K562 (cell line): Measurements from ENCODE around the gene TLCD1. TPM values are rescaled to one million over a fixed set of nuclear protein-coding genes. Genes with fewer than 3 reads are reported as not detected.

Experiments
- CHD1 ChIP-seq: fragments of 200-600 bp; sonication (generic); IDR thresholded peaks from one replicate; pipeline ENCODE4 v1.6.1; 2012; ENCODE audit warnings: mild to moderate bottlenecking, moderate library complexity, low read length, inconsistent platforms
- JUN ChIP-seq, 2 experiments: sonication (generic) in 1 of 2; formaldehyde crosslinking in 1 of 2; IDR thresholded peaks; 2 replicates each; pipeline versions ENCODE4 v1.6.1 to v1.8.0; 2012 to 2022; ENCODE audit warnings: borderline replicate concordance in 2 of 2, mild to moderate bottlenecking in 2 of 2, improper control_type of control experiment in 1 of 2, low read depth in 1 of 2, low read length in 1 of 2, missing genetic modification reagents in 1 of 2
- MBD1 ChIP-seq: fragments of 250-450 bp; sonication (Bioruptor Pico); IDR thresholded peaks from 2 replicates; pipeline ENCODE4 v1.8.0; 2022; ENCODE audit warnings: inconsistent platforms
- TCFL5 ChIP-seq: fragments of 250-450 bp; sonication (Bioruptor Pico); conservative IDR thresholded peaks from 2 replicates; pipeline ENCODE4 v1.6.1; 2021; ENCODE audit warnings: mild to moderate bottlenecking, moderate library complexity, matching md5 sums
- ZC3H11A ChIP-seq: IDR thresholded peaks from 2 replicates; pipeline ENCODE4 v1.6.1; 2012; ENCODE audit warnings: low read depth, low read length, improper control_type of control experiment
- ZNF143 ChIP-seq: sonication (generic); formaldehyde crosslinking; IDR thresholded peaks from 2 replicates; pipeline ENCODE4 v1.9.0; 2022; ENCODE audit warnings: mild to moderate bottlenecking, missing genetic modification reagents
- ZNF398 ChIP-seq: fragments of 250-450 bp; sonication (Bioruptor Pico); IDR thresholded peaks from 2 replicates; pipeline ENCODE4 v1.8.0; 2021; ENCODE audit warnings: moderate library complexity, mild to moderate bottlenecking, inconsistent platforms
- ZNF436 ChIP-seq: fragments of 250-450, 450-650 bp; sonication (Bioruptor Pico); formaldehyde crosslinking; IDR thresholded peaks from 2 replicates; pipeline ENCODE4 v1.7.0; 2020; ENCODE audit warnings: mild to moderate bottlenecking
- ZNF589 ChIP-seq: fragments of 200-800 bp; sonication (Bioruptor generic); IDR thresholded peaks from 2 replicates; pipeline ENCODE4 v1.6.1; 2016; ENCODE audit warnings: low read depth, missing genetic modification characterization, missing compliant biosample characterization
- ZNF79 ChIP-seq: fragments of 250-450 bp; sonication (Bioruptor Pico); IDR thresholded peaks from 2 replicates; pipeline ENCODE4 v1.4.0; 2020; ENCODE audit warnings: low read depth, mild to moderate bottlenecking, moderate library complexity
- polyA plus RNA-seq, 8 experiments: library from polyadenylated mRNA; depleted of rRNA in 4 of 8; stranded (reverse) in 5 of 8; unstranded in 3 of 8; fragments of >200 nt; fragmentation: Nextera tagmentation in 2 of 8; fragmentation: Illumina TruSeq in 1 of 8; extraction: Ambion mirVana in 2 of 8; extraction: Trizol in 1 of 8; gene quantifications; 2 replicates each; pipeline versions ENCODE4 v1.2.1 to v1.2.3, GENCODE V29; 2011 to 2014; ENCODE audit warnings: inconsistent platforms in 1 of 8, missing spikeins in 1 of 8
- total RNA-seq, 7 experiments: library from RNA; depleted of rRNA in 6 of 7; stranded (reverse); fragments of >200 nt in 6 of 7; fragmentation: Illumina TruSeq in 2 of 7; extraction: Trizol in 2 of 7; gene quantifications; 2 replicates each; pipeline versions ENCODE4 v1.2.1 to v1.2.3, GENCODE V29; 2011 to 2021; ENCODE audit warnings: low replicate concordance in 1 of 7
- TF ChIP-seq, protein P1 (sequence below): fragments of 250-450 bp; sonication (Bioruptor Pico); IDR thresholded peaks from 2 replicates; pipeline ENCODE4 v1.4.0; 2020; ENCODE audit warnings: mild to moderate bottlenecking, moderate library complexity
- TF ChIP-seq, protein P2 (sequence below): fragments of 250-450 bp; sonication (Bioruptor Pico); IDR thresholded peaks from 2 replicates; pipeline ENCODE4 v1.4.0; 2020
- TF ChIP-seq, protein P3 (sequence below): fragments of 150-350 bp; IDR thresholded peaks from 2 replicates; pipeline ENCODE4 v1.6.1; 2014; ENCODE audit warnings: low read depth, mild to moderate bottlenecking, low read length, borderline replicate concordance

TLCD1 gene
- total and polyA plus RNA-seq, 9 of the 15 experiments (the other 6 are each of a cell fraction or from before 2014, with no cell fraction given): 6.8 to 37.7 (median 21.7) TPM

DNA sequence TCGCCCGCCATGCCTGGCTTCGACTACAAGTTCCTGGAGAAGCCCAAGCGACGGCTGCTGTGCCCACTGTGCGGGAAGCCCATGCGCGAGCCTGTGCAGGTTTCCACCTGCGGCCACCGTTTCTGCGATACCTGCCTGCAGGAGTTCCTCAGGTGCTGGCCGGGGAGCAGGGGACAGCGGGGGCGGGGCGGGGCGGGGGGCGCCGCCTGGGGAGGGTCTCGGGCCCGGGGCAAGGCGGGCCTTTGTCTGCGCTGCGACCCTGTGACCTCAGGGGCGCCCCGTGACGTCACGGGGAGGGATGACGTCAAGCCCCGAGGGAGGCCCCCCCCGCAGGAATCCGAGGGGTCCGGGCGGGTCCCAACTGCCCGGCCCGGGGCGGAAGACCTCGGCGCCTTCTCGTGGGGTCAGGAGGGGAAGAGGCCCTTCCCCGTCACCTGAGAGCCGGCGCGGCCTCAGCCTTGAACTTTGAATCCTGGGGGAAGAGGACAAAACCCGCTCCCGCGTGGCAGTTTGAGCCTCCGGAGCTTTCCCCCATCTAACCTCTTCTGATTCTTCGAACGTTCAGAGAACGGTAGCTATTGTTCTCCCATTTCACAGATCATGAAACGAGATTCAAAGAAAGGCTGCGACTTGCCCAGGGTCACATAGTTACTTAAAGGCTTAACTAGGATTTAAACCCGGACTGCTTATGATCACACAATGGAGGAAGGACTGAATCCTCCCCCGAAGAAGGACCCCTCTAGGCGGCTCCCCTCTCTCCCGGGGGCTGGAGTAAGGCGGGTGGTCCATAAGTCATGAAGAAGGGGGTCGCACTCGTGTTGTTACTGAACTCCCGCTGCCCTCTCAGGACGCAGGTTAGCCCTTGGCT, 18.3 kb upstream of the TLCD1 start (continued):
- no peak for TF ChIP-seq ZNF589 (CRISPR knock-in tag)
- TF ChIP-seq, protein P1, sequence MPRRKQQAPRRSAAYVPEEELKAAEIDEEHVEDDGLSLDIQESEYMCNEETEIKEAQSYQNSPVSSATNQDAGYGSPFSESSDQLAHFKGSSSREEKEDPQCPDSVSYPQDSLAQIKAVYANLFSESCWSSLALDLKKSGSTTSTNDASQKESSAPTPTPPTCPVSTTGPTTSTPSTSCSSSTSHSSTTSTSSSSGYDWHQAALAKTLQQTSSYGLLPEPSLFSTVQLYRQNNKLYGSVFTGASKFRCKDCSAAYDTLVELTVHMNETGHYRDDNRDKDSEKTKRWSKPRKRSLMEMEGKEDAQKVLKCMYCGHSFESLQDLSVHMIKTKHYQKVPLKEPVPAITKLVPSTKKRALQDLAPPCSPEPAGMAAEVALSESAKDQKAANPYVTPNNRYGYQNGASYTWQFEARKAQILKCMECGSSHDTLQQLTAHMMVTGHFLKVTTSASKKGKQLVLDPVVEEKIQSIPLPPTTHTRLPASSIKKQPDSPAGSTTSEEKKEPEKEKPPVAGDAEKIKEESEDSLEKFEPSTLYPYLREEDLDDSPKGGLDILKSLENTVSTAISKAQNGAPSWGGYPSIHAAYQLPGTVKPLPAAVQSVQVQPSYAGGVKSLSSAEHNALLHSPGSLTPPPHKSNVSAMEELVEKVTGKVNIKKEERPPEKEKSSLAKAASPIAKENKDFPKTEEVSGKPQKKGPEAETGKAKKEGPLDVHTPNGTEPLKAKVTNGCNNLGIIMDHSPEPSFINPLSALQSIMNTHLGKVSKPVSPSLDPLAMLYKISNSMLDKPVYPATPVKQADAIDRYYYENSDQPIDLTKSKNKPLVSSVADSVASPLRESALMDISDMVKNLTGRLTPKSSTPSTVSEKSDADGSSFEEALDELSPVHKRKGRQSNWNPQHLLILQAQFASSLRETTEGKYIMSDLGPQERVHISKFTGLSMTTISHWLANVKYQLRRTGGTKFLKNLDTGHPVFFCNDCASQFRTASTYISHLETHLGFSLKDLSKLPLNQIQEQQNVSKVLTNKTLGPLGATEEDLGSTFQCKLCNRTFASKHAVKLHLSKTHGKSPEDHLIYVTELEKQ (CRISPR knock-in tag): no peak
- peak; percentile 97 for TF ChIP-seq CHD1
- TF ChIP-seq ZNF143 (CRISPR knock-in tag): peak; percentile 42; the same call in 1 of the 2 replicates
- TF ChIP-seq ZNF436 (CRISPR knock-in tag): peak; percentile 66; the same call in 1 of the 2 replicates
- TF ChIP-seq, protein P2, sequence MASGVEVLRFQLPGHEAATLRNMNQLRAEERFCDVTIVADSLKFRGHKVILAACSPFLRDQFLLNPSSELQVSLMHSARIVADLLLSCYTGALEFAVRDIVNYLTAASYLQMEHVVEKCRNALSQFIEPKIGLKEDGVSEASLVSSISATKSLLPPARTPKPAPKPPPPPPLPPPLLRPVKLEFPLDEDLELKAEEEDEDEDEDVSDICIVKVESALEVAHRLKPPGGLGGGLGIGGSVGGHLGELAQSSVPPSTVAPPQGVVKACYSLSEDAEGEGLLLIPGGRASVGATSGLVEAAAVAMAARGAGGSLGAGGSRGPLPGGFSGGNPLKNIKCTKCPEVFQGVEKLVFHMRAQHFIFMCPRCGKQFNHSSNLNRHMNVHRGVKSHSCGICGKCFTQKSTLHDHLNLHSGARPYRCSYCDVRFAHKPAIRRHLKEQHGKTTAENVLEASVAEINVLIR (CRISPR knock-in tag): peak; percentile 90
- TF ChIP-seq, protein P3, sequence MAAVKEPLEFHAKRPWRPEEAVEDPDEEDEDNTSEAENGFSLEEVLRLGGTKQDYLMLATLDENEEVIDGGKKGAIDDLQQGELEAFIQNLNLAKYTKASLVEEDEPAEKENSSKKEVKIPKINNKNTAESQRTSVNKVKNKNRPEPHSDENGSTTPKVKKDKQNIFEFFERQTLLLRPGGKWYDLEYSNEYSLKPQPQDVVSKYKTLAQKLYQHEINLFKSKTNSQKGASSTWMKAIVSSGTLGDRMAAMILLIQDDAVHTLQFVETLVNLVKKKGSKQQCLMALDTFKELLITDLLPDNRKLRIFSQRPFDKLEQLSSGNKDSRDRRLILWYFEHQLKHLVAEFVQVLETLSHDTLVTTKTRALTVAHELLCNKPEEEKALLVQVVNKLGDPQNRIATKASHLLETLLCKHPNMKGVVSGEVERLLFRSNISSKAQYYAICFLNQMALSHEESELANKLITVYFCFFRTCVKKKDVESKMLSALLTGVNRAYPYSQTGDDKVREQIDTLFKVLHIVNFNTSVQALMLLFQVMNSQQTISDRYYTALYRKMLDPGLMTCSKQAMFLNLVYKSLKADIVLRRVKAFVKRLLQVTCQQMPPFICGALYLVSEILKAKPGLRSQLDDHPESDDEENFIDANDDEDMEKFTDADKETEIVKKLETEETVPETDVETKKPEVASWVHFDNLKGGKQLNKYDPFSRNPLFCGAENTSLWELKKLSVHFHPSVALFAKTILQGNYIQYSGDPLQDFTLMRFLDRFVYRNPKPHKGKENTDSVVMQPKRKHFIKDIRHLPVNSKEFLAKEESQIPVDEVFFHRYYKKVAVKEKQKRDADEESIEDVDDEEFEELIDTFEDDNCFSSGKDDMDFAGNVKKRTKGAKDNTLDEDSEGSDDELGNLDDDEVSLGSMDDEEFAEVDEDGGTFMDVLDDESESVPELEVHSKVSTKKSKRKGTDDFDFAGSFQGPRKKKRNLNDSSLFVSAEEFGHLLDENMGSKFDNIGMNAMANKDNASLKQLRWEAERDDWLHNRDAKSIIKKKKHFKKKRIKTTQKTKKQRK: no peak
- no peak; the same call in 1 of the 2 replicates for TF ChIP-seq JUN (IDR thresholded peaks at IDR 0.05; ENCODE audit: borderline replicate concordance, low read depth, low read length)
- 0 out of 2 replicates have a peak, but pooled peaks have one; percentile 69 for TF ChIP-seq JUN (CRISPR knock-in tag; IDR thresholded peaks at IDR 0.05; ENCODE audit: borderline replicate concordance)
- TF ChIP-seq MBD1 (CRISPR knock-in tag): no peak
- TF ChIP-seq ZNF398 (CRISPR knock-in tag): no peak
- no peak for TF ChIP-seq TCFL5 (CRISPR knock-in tag)
- TF ChIP-seq ZNF79: no peak
- TF ChIP-seq ZC3H11A: no peak
